ENCODE data around the gene TPK1. TPM values are rescaled to one million over a fixed set of nuclear protein-coding genes. Genes with fewer than 3 reads are reported as not detected.

TPK1 gene
- total and polyA plus RNA-seq, 7 experiments from 2014 or later: 18.2 to 32.9 (median 26.3) TPM

DNA sequence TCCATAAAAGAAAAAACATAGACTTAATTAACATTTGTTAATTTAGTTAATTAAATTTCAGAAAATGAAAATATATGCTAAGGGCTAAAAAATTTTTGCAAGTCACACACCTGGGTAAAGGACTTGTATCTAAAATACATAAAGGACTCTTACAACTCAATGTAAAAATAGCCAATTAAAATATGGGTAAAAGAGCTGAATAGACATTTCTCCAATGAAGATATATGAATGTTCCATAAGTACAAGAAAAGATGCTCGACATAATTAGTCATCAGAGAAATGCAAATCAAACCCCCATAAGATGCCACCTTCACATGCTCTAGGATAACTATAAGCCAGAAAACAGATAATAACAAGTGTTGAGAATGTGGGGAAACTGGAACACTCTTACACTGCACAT, 288.0 kb downstream of the TPK1 start:
- Histone ChIP-seq H3K9me3 (ENCODE audit: control insufficient read depth in 2 of 3, low read length in 3 of 3) (no peaks in the 10 kb centered on the region), H3K27ac (ENCODE audit: low read depth, low read length) (no peak overlapping the region), H3K4me3 (ENCODE audit: low read length) (no peak overlapping the region), H3K4me1 (ENCODE audit: control insufficient read depth in 2 of 2, insufficient read depth in 2 of 2, low read length in 2 of 2) (no peaks in the 10 kb centered on the region), H3K27me3 (ENCODE audit: control insufficient read depth in 2 of 2, insufficient read depth in 2 of 2, low read length in 2 of 2) (no peaks in the 10 kb centered on the region), H3K36me3 (ENCODE audit: control insufficient read depth in 2 of 3, insufficient read depth in 3 of 3, low read length in 3 of 3) (peaks cover 0 to 9% (median 0%) of the 10 kb centered on the region in 3 experiments)
- no peaks in the 10 kb centered on the region for H3K27me3 Mint-ChIP-seq
- H3K4me1 Mint-ChIP-seq: peaks cover 0 to 7% (median 0%) of the 10 kb centered on the region in 7 donors
- H3K27ac Mint-ChIP-seq: no peak overlapping the region
- peaks cover 2 to 62% (median 55%) of the 10 kb centered on the region in 5 donors for H3K36me3 Mint-ChIP-seq
- DNase-seq: no peak
- H3K9me3 Mint-ChIP-seq: no peaks in the 10 kb centered on the region
- intact Hi-C loops (cut with micrococcal nuclease): no loop called here
- no peak overlapping the region for H3K4me3 Mint-ChIP-seq
- ATAC-seq: no peak
- CTCF ChIA-PET: no interaction called here
- POLR2A ChIA-PET: no interaction called here

DNA sequence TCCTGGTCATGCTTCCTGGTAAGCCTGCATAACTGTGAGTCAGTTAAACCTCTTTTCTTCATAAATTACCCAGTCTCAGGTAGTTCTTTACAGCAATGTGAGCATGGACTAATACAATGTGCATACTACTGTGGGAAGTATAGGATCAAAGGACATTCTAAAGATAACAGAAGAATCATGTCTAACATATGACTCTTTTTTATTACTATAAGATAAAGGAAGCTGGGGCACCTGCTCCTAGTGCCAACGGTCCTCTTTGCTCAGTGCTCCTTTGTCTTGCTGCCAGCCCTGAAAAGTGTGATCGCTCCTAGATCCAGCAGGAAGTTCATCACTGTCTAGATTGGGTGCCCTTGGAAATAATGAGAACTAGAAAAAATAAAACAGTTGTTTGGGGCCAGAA, 289.1 kb downstream of the TPK1 start:
- Histone ChIP-seq H3K27me3 (ENCODE audit: control insufficient read depth in 2 of 2, insufficient read depth in 2 of 2, low read length in 2 of 2) (no peaks in the 10 kb centered on the region), H3K4me1 (ENCODE audit: control insufficient read depth in 2 of 2, insufficient read depth in 2 of 2, low read length in 2 of 2) (no peaks in the 10 kb centered on the region), H3K4me3 (ENCODE audit: low read length) (no peak overlapping the region), H3K27ac (ENCODE audit: low read depth, low read length) (no peak overlapping the region), H3K36me3 (ENCODE audit: control insufficient read depth in 2 of 3, insufficient read depth in 3 of 3, low read length in 3 of 3) (peaks cover 0 to 9% (median 0%) of the 10 kb centered on the region in 3 experiments), H3K9me3 (ENCODE audit: control insufficient read depth in 2 of 3, low read length in 3 of 3) (no peaks in the 10 kb centered on the region)
- H3K4me1 Mint-ChIP-seq: peaks cover 0 to 7% (median 0%) of the 10 kb centered on the region in 7 donors
- H3K27me3 Mint-ChIP-seq: no peaks in the 10 kb centered on the region
- POLR2A ChIA-PET: no interaction called here
- CTCF ChIA-PET: no interaction called here
- DNase-seq (no peak), ATAC-seq (no peak)
- H3K27ac Mint-ChIP-seq: no peak overlapping the region
- H3K9me3 Mint-ChIP-seq: no peaks in the 10 kb centered on the region
- intact Hi-C loops (cut with micrococcal nuclease): no loop called here
- no peak overlapping the region for H3K4me3 Mint-ChIP-seq
- peaks cover 2 to 69% (median 50%) of the 10 kb centered on the region in 5 donors for H3K36me3 Mint-ChIP-seq

DNA sequence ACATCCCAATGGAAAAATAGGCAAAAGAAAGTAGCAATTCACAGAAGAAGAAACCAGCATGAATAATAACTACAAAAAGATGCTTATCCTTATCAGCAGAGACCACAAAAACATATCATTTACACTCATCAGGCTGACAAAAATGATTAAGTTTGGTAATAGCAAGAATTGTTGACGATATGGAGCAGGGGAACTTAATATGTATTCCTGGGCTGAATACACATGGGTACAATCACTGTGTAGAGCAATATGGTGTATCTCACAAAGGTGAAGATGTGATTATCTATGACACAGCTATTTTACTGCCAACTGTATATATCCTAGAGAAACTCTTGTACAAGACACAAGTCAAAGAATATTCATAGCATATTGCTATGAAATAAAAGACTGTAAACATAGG, 290.5 kb downstream of the TPK1 start:
- Histone ChIP-seq H3K36me3 (ENCODE audit: control insufficient read depth in 2 of 3, insufficient read depth in 3 of 3, low read length in 3 of 3) (peaks cover 0 to 9% (median 0%) of the 10 kb centered on the region in 3 experiments), H3K4me3 (ENCODE audit: low read length) (no peak overlapping the region), H3K27me3 (ENCODE audit: control insufficient read depth in 2 of 2, insufficient read depth in 2 of 2, low read length in 2 of 2) (no peaks in the 10 kb centered on the region), H3K4me1 (ENCODE audit: control insufficient read depth in 2 of 2, insufficient read depth in 2 of 2, low read length in 2 of 2) (no peaks in the 10 kb centered on the region), H3K9me3 (ENCODE audit: control insufficient read depth in 2 of 3, low read length in 3 of 3) (no peaks in the 10 kb centered on the region), H3K27ac (ENCODE audit: low read depth, low read length) (no peak overlapping the region)
- DNase-seq (no peak), ATAC-seq (no peak)
- peaks cover 0 to 5% (median 0%) of the 10 kb centered on the region in 7 donors for H3K4me1 Mint-ChIP-seq
- intact Hi-C loops (cut with micrococcal nuclease): no loop called here
- H3K4me3 Mint-ChIP-seq: no peak overlapping the region
- POLR2A ChIA-PET: no interaction called here
- no peaks in the 10 kb centered on the region for H3K9me3 Mint-ChIP-seq
- peaks cover 2 to 75% (median 44%) of the 10 kb centered on the region in 5 donors for H3K36me3 Mint-ChIP-seq
- CTCF ChIA-PET: interaction anchor here (0.6 kb wide), 1 partner anchor 439 kb away, joined by 3 read pairs; no protein-coding TSS in a partner anchor
- H3K27ac Mint-ChIP-seq: no peak overlapping the region
- H3K27me3 Mint-ChIP-seq: no peaks in the 10 kb centered on the region

DNA sequence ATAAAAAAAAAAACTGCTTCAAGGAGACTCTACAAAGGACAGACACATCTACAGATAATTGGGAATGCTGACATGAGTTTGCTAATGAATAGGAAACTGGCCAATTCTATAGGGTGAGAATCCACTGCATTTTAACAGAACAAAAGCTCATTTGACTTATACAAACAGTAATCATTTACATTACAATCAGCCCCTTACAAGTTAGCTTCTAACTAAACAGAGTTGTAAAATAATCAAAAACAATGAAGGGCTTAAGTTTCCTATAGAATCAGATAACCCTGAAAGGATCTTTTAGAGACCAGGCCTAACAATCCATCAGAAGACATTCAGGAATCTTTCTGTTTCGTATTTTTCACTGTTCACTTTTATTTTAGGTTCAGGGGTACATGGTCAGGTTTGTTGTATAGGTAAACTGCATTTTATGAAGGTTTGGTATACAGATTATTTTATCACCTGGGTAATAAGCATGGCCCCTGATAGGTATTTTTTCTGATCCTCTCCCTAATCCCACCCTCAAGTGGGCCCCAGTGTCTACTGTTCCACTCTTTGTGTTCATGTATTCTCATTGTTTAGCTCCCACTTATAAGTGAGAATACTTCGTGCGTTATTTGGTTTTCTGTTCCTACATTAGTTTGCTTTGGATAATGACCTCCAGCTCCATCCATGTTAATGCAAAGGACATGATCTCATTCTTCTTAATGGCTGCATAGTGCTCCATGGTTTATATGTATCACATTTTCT, 301.0 kb downstream of the TPK1 start:
- DNase-seq (no peak), ATAC-seq (no peak)
- CTCF ChIA-PET: no interaction called here
- H3K36me3 ChIP-seq (ENCODE audit: control insufficient read depth in 2 of 3, insufficient read depth in 3 of 3, low read length in 3 of 3): no peaks in the 10 kb centered on the region
- peaks cover 0 to 45% (median 40%) of the 10 kb centered on the region in 5 donors for H3K36me3 Mint-ChIP-seq
- H3K27me3 Mint-ChIP-seq: no peaks in the 10 kb centered on the region
- peaks cover 0 to 1% (median 0%) of the 10 kb centered on the region in 7 donors for H3K4me1 Mint-ChIP-seq
- H3K4me3 ChIP-seq (ENCODE audit: low read length): no peak overlapping the region
- H3K27ac ChIP-seq (ENCODE audit: low read depth, low read length): no peak overlapping the region
- H3K9me3 ChIP-seq (ENCODE audit: control insufficient read depth in 2 of 3, low read length in 3 of 3): no peaks in the 10 kb centered on the region
- POLR2A ChIA-PET: no interaction called here
- H3K9me3 Mint-ChIP-seq: peaks cover 0 to 9% (median 1%) of the 10 kb centered on the region in 11 donors
- no peaks in the 10 kb centered on the region for H3K4me1 ChIP-seq (ENCODE audit: control insufficient read depth in 2 of 2, insufficient read depth in 2 of 2, low read length in 2 of 2)
- intact Hi-C loops (cut with micrococcal nuclease): no loop called here
- H3K27me3 ChIP-seq (ENCODE audit: control insufficient read depth in 2 of 2, insufficient read depth in 2 of 2, low read length in 2 of 2): no peaks in the 10 kb centered on the region
- no peak overlapping the region for H3K4me3 Mint-ChIP-seq
- H3K27ac Mint-ChIP-seq: no peak overlapping the region

DNA sequence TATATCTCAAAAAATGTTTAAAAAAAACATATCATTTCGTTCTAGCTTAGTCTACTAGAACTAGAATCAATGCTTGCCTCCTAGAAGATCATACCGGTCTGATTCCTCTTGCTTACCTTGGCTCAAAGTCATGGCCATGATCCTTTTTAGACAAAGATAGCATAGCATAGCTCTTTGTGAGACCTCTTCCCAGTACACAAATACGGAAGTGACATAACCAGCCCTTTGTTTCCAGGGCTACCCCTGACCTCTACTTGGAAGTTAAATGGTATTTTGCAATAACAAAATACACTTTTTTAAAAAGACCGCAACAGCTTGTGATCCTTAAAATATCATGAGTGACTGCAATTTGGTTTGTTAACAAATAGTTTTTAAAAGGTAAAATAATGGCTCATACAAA, 301.7 kb downstream of the TPK1 start:
- peaks cover 0 to 9% (median 1%) of the 10 kb centered on the region in 11 donors for H3K9me3 Mint-ChIP-seq
- no peaks in the 10 kb centered on the region for H3K27me3 Mint-ChIP-seq
- Histone ChIP-seq H3K27ac (ENCODE audit: low read depth, low read length) (no peak overlapping the region), H3K9me3 (ENCODE audit: control insufficient read depth in 2 of 3, low read length in 3 of 3) (no peaks in the 10 kb centered on the region), H3K4me1 (ENCODE audit: control insufficient read depth in 2 of 2, insufficient read depth in 2 of 2, low read length in 2 of 2) (no peaks in the 10 kb centered on the region), H3K27me3 (ENCODE audit: control insufficient read depth in 2 of 2, insufficient read depth in 2 of 2, low read length in 2 of 2) (no peaks in the 10 kb centered on the region), H3K36me3 (ENCODE audit: control insufficient read depth in 2 of 3, insufficient read depth in 3 of 3, low read length in 3 of 3) (no peaks in the 10 kb centered on the region), H3K4me3 (ENCODE audit: low read length) (no peak overlapping the region)
- ChIA-PET CTCF (no interaction called here), POLR2A (no interaction called here)
- H3K4me1 Mint-ChIP-seq: peaks cover 0 to 2% (median 0%) of the 10 kb centered on the region in 7 donors
- ATAC-seq: no peak
- H3K36me3 Mint-ChIP-seq: peaks cover 0 to 50% (median 39%) of the 10 kb centered on the region in 5 donors
- no peak for DNase-seq
- H3K27ac Mint-ChIP-seq: no peak overlapping the region
- no peak overlapping the region for H3K4me3 Mint-ChIP-seq
- intact Hi-C loops (cut with micrococcal nuclease): no loop called here

DNA sequence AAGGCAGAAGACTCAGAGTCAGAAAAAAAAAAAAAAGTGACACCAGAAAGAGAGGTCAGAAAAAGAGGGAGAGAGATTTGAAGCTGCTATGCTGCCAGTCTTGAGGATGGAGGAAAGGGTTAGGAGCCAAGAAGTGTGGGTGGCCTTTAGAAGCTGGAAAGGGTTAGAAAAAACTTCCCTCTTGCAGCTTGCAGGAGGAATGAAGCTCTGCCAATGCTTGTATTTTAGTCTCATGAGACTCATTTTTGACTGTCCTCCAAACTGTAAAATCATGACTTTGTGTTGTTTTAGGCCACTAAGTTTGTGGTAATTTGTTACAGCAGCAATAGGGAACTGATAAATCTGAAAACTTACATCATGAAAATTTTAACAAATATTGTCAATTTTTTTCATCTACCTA, 304.7 kb downstream of the TPK1 start:
- H3K27ac ChIP-seq (ENCODE audit: low read depth, low read length): no peak overlapping the region
- POLR2A ChIA-PET: interaction anchor here (1.0 kb wide), 1 partner anchor 50 kb away, joined by 6 read pairs; no protein-coding TSS in a partner anchor
- Mint-ChIP-seq H3K27ac (no peak overlapping the region), H3K4me3 (no peak overlapping the region), H3K4me1 (peaks cover 0 to 5% (median 0%) of the 10 kb centered on the region in 7 donors), H3K9me3 (peaks cover 0 to 7% (median 0%) of the 10 kb centered on the region in 11 donors), H3K36me3 (peaks cover 0 to 60% (median 38%) of the 10 kb centered on the region in 5 donors), H3K27me3 (no peaks in the 10 kb centered on the region)
- CTCF ChIA-PET: no interaction called here
- H3K9me3 ChIP-seq (ENCODE audit: control insufficient read depth in 2 of 3, low read length in 3 of 3): no peaks in the 10 kb centered on the region
- intact Hi-C loops (cut with micrococcal nuclease): no loop called here
- no peak overlapping the region for H3K4me3 ChIP-seq (ENCODE audit: low read length)
- no peak for ATAC-seq
- H3K36me3 ChIP-seq (ENCODE audit: control insufficient read depth in 2 of 3, insufficient read depth in 3 of 3, low read length in 3 of 3): no peaks in the 10 kb centered on the region
- H3K4me1 ChIP-seq (ENCODE audit: control insufficient read depth in 2 of 2, insufficient read depth in 2 of 2, low read length in 2 of 2): no peaks in the 10 kb centered on the region
- no peak for DNase-seq
- H3K27me3 ChIP-seq (ENCODE audit: control insufficient read depth in 2 of 2, insufficient read depth in 2 of 2, low read length in 2 of 2): no peaks in the 10 kb centered on the region
